M059J (cell line): Measurements from ENCODE around the gene IRF2BP2. TPM values are rescaled to one million over a fixed set of nuclear protein-coding genes. Genes with fewer than 3 reads are reported as not detected.

Experiments
- DNase-seq: peaks from one replicate; pipeline ENCODE4 v3.0.0-alpha.2; 2012; ENCODE audit warnings: low read depth
- total RNA-seq: library from RNA; depleted of rRNA; stranded (reverse); fragments of >200 nt; shearing (Covaris generic); gene quantifications from 2 replicates; pipeline ENCODE4 v1.2.3, GENCODE V29; 2014

Gene IRF2BP2
- total RNA-seq, 1 experiment from 2014 or later: 84.1 TPM

- DNase-seq: peak; percentile 56
These were observed 3.3 kb upstream of the IRF2BP2 start for GRCh38 chr1:234613128-234613875.

- peak; percentile 99 for DNase-seq
These were observed 2.6 kb upstream of the IRF2BP2 start for GRCh38 chr1:234612352-234613127.

- DNase-seq: no peak
These were observed 1.9 kb upstream of the IRF2BP2 start for GRCh38 chr1:234611847-234612351.

GRCh38 chr1:234611225-234611846 lies 1.4 kb upstream of the IRF2BP2 start:
- peak; percentile 93 for DNase-seq

- DNase-seq: peak; percentile 93
These were observed 767 bp upstream of the IRF2BP2 start for GRCh38 chr1:234610666-234611224.

GRCh38 chr1:234609691-234610042 lies 311 bp downstream of the IRF2BP2 start:
- no peak for DNase-seq

GRCh38 chr1:234608911-234609690 lies 877 bp downstream of the IRF2BP2 start:
- DNase-seq: peak; percentile 59

GRCh38 chr1:234608025-234608910 lies 1.7 kb downstream of the IRF2BP2 start:
- DNase-seq: peak; percentile 96

- DNase-seq: peak; percentile 72
These were observed 2.6 kb downstream of the IRF2BP2 start for GRCh38 chr1:234607109-234608024.

GRCh38 chr1:234606784-234607108 lies 3.2 kb downstream of the IRF2BP2 start:
- no peak for DNase-seq

- DNase-seq: peak; percentile 69
These were observed 3.8 kb downstream of the IRF2BP2 start for GRCh38 chr1:234605983-234606783.

GRCh38 chr1:234605399-234605982 lies 4.5 kb downstream of the IRF2BP2 start:
- no peak for DNase-seq

- peak; percentile 61 for DNase-seq
These were observed 5.2 kb downstream of the IRF2BP2 start for GRCh38 chr1:234604495-234605398.

GRCh38 chr1:234603221-234604204 lies 6.5 kb downstream of the IRF2BP2 start:
- DNase-seq: peak; percentile 73

GRCh38 chr1:234602334-234603220 lies 7.4 kb downstream of the IRF2BP2 start:
- peak; percentile 98 for DNase-seq
